Stimulated activated CD8-positive, alpha-beta memory T cell treated with anti-CD3 and anti-CD28 coated beads, Interleukin-4, amount 100 ng/mL, for 1 hour (primary cell): Measurements from ENCODE around the gene E2F1.
"Not testable (repeated sequence)": the region's sequence is repeated elsewhere in the genome, so short reads cannot be mapped to it uniquely, and the experiment has no call there.

Source experiments
- DNase-seq, 2 donors: peaks; one replicate each; pipeline ENCODE4 v3.0.0-alpha.2; 2020; ENCODE audit warnings: low read depth in 2 of 2, low spot score in 1 of 2

The E2F1 gene

GRCh38 chr20:33658929-33659328, 27.3 kb downstream of the E2F1 start:
- no peak for DNase-seq

- DNase-seq = no peak
These were observed 27.7 kb downstream of the E2F1 start for GRCh38 chr20:33658510-33658909.

- no peak for DNase-seq
These were observed 28.5 kb downstream of the E2F1 start for GRCh38 chr20:33657704-33658095.

- DNase-seq = no peak
These were observed 29.1 kb downstream of the E2F1 start for GRCh38 chr20:33656783-33657703.

GRCh38 chr20:33656010-33656782, 30.0 kb downstream of the E2F1 start:
- no peak for DNase-seq

GRCh38 chr20:33655164-33655563, 31.0 kb downstream of the E2F1 start:
- DNase-seq = no peak

- no peak for DNase-seq
These were observed 31.5 kb downstream of the E2F1 start for GRCh38 chr20:33654680-33655161.

- no peak for DNase-seq
These were observed 32.1 kb downstream of the E2F1 start for GRCh38 chr20:33653900-33654596.

- no peak for DNase-seq
These were observed 32.8 kb downstream of the E2F1 start for GRCh38 chr20:33653218-33653899.

GRCh38 chr20:33651562-33652048, 34.6 kb downstream of the E2F1 start:
- DNase-seq = no peak

- DNase-seq = no peak
These were observed 35.2 kb downstream of the E2F1 start for GRCh38 chr20:33650753-33651561.

GRCh38 chr20:33650111-33650752, 36.0 kb downstream of the E2F1 start:
- no peak for DNase-seq

GRCh38 chr20:33649201-33649681, 36.9 kb downstream of the E2F1 start:
- DNase-seq = no peak

GRCh38 chr20:33648396-33649004, 37.7 kb downstream of the E2F1 start:
- no peak for DNase-seq

GRCh38 chr20:33647603-33648395, 38.4 kb downstream of the E2F1 start:
- no peak for DNase-seq

GRCh38 chr20:33646959-33647602, 39.1 kb downstream of the E2F1 start:
- not testable (repeated sequence) for DNase-seq

GRCh38 chr20:33646191-33646590, 40.0 kb downstream of the E2F1 start:
- DNase-seq = no peak
